Transverse colon (tissue), 4 donors: ENCODE measurements around the gene HABP2.

Source experiments
- CTCF ChIP-seq, 5 experiments: fragments of 200-600 bp in 3 of 5; fragments of 450-650 bp in 2 of 5; sonication (generic) in 3 of 5; IDR thresholded peaks; 1 replicate in 2 of 5; 2 replicates in 3 of 5; pipeline ENCODE4 v1.5.1; 2016 to 2017; ENCODE audit warnings: antibody characterized with exemption in 5 of 5, inconsistent platforms in 3 of 5, mild to moderate bottlenecking in 2 of 5, moderate library complexity in 1 of 5
- POLR2A ChIP-seq: fragments of 450-650 bp; IDR thresholded peaks from one replicate; pipeline ENCODE4 v1.6.1; 2016; ENCODE audit warnings: antibody characterized with exemption, mild to moderate bottlenecking, moderate library complexity
- POLR2AphosphoS5 ChIP-seq, 3 donors: sonication (generic); formaldehyde crosslinking; IDR thresholded peaks; one replicate each; pipeline ENCODE4 v1.6.1; 2016; ENCODE audit warnings: antibody characterized with exemption in 3 of 3

GRCh38 chr10:113621799-113622198 lies 68.9 kb downstream of the HABP2 start:
- no peak for TF ChIP-seq CTCF (IDR thresholded peaks at IDR 0.05)
- TF ChIP-seq POLR2A: no peak
- TF ChIP-seq POLR2AphosphoS5 (IDR thresholded peaks at IDR 0.05): no peak
